ENCODE data around the gene FZD1.

The FZD1 gene

DNA sequence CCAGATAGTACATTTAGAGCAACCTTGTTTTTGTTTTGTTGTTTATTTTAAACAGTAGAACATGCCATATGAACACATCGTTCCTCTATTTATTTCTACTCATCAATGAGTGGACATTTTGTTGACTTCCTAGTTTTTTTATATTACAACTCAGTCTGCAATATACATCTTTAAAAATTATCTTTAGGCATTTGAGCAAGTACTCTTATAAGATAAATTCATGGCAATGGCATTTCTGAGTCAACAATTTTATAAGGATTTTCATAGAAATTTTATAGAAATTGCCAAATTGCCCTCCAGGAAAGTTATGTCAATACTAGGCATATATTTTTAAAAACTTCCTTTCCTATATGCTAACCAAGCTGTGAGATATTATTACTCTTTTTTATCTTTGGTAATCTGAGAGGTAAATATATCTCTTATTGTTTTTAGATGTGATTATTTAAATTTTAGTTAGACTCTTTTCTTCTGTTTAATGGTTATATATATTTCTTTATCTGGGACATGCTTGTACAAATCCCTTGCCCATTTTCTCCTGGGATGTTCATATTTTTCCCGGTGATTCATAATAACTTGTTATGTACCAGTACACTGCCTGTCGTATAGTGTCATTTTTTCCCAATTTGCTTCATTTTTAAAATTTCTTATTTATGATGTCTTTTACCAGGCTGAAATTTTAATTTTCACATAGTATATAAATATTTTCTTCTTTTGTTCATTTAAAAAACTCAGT lies 50.5 kb downstream of the FZD1 start:
- no peak overlapping the region for H2AFZ ChIP-seq (ENCODE audit: low read depth, low read length)

GRCh38 chr7:91316426-91316825 lies 52.2 kb downstream of the FZD1 start:
- H4K20me1 ChIP-seq (ENCODE audit: insufficient read depth, low read length), result no peaks in the 10 kb centered on the region
- no peak for TF ChIP-seq EZH2 (IDR thresholded peaks at IDR 0.05; ENCODE audit: borderline replicate concordance, low read depth, low read length, severe bottlenecking)
- TF ChIP-seq, protein P1, sequence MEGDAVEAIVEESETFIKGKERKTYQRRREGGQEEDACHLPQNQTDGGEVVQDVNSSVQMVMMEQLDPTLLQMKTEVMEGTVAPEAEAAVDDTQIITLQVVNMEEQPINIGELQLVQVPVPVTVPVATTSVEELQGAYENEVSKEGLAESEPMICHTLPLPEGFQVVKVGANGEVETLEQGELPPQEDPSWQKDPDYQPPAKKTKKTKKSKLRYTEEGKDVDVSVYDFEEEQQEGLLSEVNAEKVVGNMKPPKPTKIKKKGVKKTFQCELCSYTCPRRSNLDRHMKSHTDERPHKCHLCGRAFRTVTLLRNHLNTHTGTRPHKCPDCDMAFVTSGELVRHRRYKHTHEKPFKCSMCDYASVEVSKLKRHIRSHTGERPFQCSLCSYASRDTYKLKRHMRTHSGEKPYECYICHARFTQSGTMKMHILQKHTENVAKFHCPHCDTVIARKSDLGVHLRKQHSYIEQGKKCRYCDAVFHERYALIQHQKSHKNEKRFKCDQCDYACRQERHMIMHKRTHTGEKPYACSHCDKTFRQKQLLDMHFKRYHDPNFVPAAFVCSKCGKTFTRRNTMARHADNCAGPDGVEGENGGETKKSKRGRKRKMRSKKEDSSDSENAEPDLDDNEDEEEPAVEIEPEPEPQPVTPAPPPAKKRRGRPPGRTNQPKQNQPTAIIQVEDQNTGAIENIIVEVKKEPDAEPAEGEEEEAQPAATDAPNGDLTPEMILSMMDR (IDR thresholded peaks at IDR 0.05; ENCODE audit: borderline replicate concordance, extremely low read depth, low read length, poor library complexity, severe bottlenecking), result no peak
- no peak for DNase-seq
- H3K36me3 ChIP-seq (ENCODE audit: insufficient read depth, low read length), result no peaks in the 10 kb centered on the region
- H3K79me2 ChIP-seq (ENCODE audit: insufficient read depth, low read length), result no peaks in the 10 kb centered on the region
- H3K27ac ChIP-seq (ENCODE audit: low read length), result no peak overlapping the region
- no peak overlapping the region for H3K9ac ChIP-seq (ENCODE audit: low read depth, low read length)
- H3K4me3 ChIP-seq (ENCODE audit: low read depth in 1 of 2, low read length in 2 of 2), result no peak overlapping the region
- no peak for ATAC-seq (ENCODE audit: insufficient read depth, low read depth)
- no peaks in the 10 kb centered on the region for H3K9me3 ChIP-seq (ENCODE audit: insufficient read depth, low read length, severe bottlenecking)
- no peak overlapping the region for H2AFZ ChIP-seq (ENCODE audit: low read depth, low read length)
- no peaks in the 10 kb centered on the region for H3K4me1 ChIP-seq (ENCODE audit: insufficient read depth, low read length)
- H3K27me3 ChIP-seq (ENCODE audit: insufficient read depth, low read length, poor library complexity), result no peaks in the 10 kb centered on the region
- H3K4me2 ChIP-seq (ENCODE audit: insufficient read depth, low read length), result no peak overlapping the region

More for the DNA sequence above, 50.5 kb downstream of the FZD1 start:
- Histone ChIP-seq H3K27ac (ENCODE audit: low read length) (no peak overlapping the region), H4K20me1 (ENCODE audit: insufficient read depth, low read length) (no peaks in the 10 kb centered on the region), H3K9me3 (ENCODE audit: insufficient read depth, low read length, severe bottlenecking) (no peaks in the 10 kb centered on the region), H3K4me2 (ENCODE audit: insufficient read depth, low read length) (no peak overlapping the region), H3K9ac (ENCODE audit: low read depth, low read length) (no peak overlapping the region), H3K27me3 (ENCODE audit: insufficient read depth, low read length, poor library complexity) (no peaks in the 10 kb centered on the region), H3K79me2 (ENCODE audit: insufficient read depth, low read length) (no peaks in the 10 kb centered on the region), H3K36me3 (ENCODE audit: insufficient read depth, low read length) (no peaks in the 10 kb centered on the region), H3K4me3 (ENCODE audit: low read depth in 1 of 2, low read length in 2 of 2) (no peak overlapping the region), H3K4me1 (ENCODE audit: insufficient read depth, low read length) (no peaks in the 10 kb centered on the region)
- no peak for TF ChIP-seq EZH2 (IDR thresholded peaks at IDR 0.05; ENCODE audit: borderline replicate concordance, low read depth, low read length, severe bottlenecking)
- TF ChIP-seq, protein P1 (IDR thresholded peaks at IDR 0.05; ENCODE audit: borderline replicate concordance, extremely low read depth, low read length, poor library complexity, severe bottlenecking), result no peak
- ATAC-seq (ENCODE audit: insufficient read depth, low read depth) (no peak), DNase-seq (no peak)

- H3K4me3 ChIP-seq (ENCODE audit: low read depth in 1 of 2, low read length in 2 of 2), result no peak overlapping the region
- no peak for DNase-seq
- no peak overlapping the region for H2AFZ ChIP-seq (ENCODE audit: low read depth, low read length)
- no peaks in the 10 kb centered on the region for H3K9me3 ChIP-seq (ENCODE audit: insufficient read depth, low read length, severe bottlenecking)
- no peak overlapping the region for H3K4me2 ChIP-seq (ENCODE audit: insufficient read depth, low read length)
- H4K20me1 ChIP-seq (ENCODE audit: insufficient read depth, low read length), result no peaks in the 10 kb centered on the region
- no peak for ATAC-seq (ENCODE audit: insufficient read depth, low read depth)
- no peak overlapping the region for H3K27ac ChIP-seq (ENCODE audit: low read length)
- H3K4me1 ChIP-seq (ENCODE audit: insufficient read depth, low read length), result no peaks in the 10 kb centered on the region
- no peaks in the 10 kb centered on the region for H3K27me3 ChIP-seq (ENCODE audit: insufficient read depth, low read length, poor library complexity)
- no peaks in the 10 kb centered on the region for H3K79me2 ChIP-seq (ENCODE audit: insufficient read depth, low read length)
- no peak for TF ChIP-seq EZH2 (IDR thresholded peaks at IDR 0.05; ENCODE audit: borderline replicate concordance, low read depth, low read length, severe bottlenecking)
- TF ChIP-seq, protein P1 (IDR thresholded peaks at IDR 0.05; ENCODE audit: borderline replicate concordance, extremely low read depth, low read length, poor library complexity, severe bottlenecking), result no peak
- no peaks in the 10 kb centered on the region for H3K36me3 ChIP-seq (ENCODE audit: insufficient read depth, low read length)
- H3K9ac ChIP-seq (ENCODE audit: low read depth, low read length), result no peak overlapping the region
These were observed 55.1 kb downstream of the FZD1 start for GRCh38 chr7:91319351-91319750.
